Measurements from ENCODE around the gene COL9A3. TPM values are rescaled to one million over a fixed set of nuclear protein-coding genes. Genes with fewer than 3 reads are reported as not detected.

The COL9A3 gene
- polyA plus RNA-seq, 1 donor from 2014 or later: 3.1 TPM

DNA sequence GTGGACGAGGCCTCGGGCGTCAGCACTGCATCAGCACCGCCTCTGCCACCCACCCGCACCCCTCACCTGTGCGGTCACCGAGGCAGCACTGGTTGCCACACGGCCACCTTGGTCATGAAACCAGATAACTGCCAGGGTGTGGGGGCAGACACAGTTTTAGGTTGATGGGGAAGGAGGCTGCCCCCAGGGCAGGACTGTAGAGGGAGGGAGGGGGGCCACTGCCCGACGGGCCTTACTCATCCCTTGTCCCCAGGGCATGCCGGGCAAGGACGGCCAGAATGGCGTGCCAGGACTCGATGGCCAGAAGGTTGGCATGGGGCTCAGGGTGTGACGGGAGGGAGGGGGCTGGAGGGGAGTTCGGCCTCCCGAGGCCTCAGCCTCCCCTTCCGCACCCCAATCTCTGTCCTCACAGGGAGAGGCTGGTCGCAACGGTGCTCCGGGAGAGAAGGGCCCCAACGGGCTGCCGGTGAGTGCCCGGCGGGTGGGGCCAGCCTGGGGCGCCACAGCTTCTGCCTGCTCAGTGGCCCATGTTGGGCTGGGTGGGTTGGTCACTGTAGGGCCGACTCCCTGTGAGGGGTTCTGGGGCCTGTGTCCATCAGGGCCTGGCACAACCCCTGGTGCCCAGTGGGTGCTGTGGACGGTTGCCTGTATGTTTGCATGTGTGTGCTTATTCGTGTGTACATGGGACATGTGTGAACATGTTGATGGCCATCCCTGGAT is 11.8 kb downstream of the COL9A3 start:
- Histone ChIP-seq H3K9me2 (ENCODE audit: insufficient read depth, low read length) (no peaks in the 10 kb centered on the region), H2AFZ (ENCODE audit: low read depth, low read length) (no peak overlapping the region), H3K27me3 (ENCODE audit: insufficient read depth, low read depth, low read length) (no peaks in the 10 kb centered on the region), H4K20me1 (ENCODE audit: insufficient read depth) (no peaks in the 10 kb centered on the region), H3K4me2 (ENCODE audit: low read length) (no peak overlapping the region), H3K9me3 (ENCODE audit: low read length) (no peaks in the 10 kb centered on the region), H3K4me3 (ENCODE audit: low read length) (no peak overlapping the region), H3K79me2 (replicated peaks; ENCODE audit: insufficient read depth, low read length) (no peaks in the 10 kb centered on the region), H3K9ac (ENCODE audit: low read length) (no peak overlapping the region), H3K36me3 (ENCODE audit: insufficient read depth, low read length) (no peaks in the 10 kb centered on the region), H3F3A (ENCODE audit: insufficient read depth, low read length, poor library complexity, severe bottlenecking) (no peaks in the 10 kb centered on the region), H3K27ac (ENCODE audit: low read length) (no peak overlapping the region)
- TF ChIP-seq RAD21 (conservative IDR thresholded peaks at IDR 0.05) (no peak), EZH2 (IDR thresholded peaks at IDR 0.05; ENCODE audit: borderline replicate concordance, insufficient read depth, low read length, poor library complexity, severe bottlenecking) (no peak), EP300 (conservative IDR thresholded peaks at IDR 0.05; ENCODE audit: poor library complexity, severe bottlenecking) (no peak), SMC3 (conservative IDR thresholded peaks at IDR 0.05; ENCODE audit: poor library complexity) (no peak), MXI1 (conservative IDR thresholded peaks at IDR 0.05; ENCODE audit: poor library complexity, severe bottlenecking) (no peak), POLR2AphosphoS5 (IDR thresholded peaks at IDR 0.05) (no peak), CTCF (IDR thresholded peaks at IDR 0.05; ENCODE audit: poor library complexity, severe bottlenecking) (no peak), TAF1 (IDR thresholded peaks at IDR 0.05; ENCODE audit: low read depth) (no peak)
- TF ChIP-seq, protein P1, sequence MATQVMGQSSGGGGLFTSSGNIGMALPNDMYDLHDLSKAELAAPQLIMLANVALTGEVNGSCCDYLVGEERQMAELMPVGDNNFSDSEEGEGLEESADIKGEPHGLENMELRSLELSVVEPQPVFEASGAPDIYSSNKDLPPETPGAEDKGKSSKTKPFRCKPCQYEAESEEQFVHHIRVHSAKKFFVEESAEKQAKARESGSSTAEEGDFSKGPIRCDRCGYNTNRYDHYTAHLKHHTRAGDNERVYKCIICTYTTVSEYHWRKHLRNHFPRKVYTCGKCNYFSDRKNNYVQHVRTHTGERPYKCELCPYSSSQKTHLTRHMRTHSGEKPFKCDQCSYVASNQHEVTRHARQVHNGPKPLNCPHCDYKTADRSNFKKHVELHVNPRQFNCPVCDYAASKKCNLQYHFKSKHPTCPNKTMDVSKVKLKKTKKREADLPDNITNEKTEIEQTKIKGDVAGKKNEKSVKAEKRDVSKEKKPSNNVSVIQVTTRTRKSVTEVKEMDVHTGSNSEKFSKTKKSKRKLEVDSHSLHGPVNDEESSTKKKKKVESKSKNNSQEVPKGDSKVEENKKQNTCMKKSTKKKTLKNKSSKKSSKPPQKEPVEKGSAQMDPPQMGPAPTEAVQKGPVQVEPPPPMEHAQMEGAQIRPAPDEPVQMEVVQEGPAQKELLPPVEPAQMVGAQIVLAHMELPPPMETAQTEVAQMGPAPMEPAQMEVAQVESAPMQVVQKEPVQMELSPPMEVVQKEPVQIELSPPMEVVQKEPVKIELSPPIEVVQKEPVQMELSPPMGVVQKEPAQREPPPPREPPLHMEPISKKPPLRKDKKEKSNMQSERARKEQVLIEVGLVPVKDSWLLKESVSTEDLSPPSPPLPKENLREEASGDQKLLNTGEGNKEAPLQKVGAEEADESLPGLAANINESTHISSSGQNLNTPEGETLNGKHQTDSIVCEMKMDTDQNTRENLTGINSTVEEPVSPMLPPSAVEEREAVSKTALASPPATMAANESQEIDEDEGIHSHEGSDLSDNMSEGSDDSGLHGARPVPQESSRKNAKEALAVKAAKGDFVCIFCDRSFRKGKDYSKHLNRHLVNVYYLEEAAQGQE (IDR thresholded peaks at IDR 0.05; ENCODE audit: borderline replicate concordance): no peak

- H3K36me3 ChIP-seq (ENCODE audit: insufficient read depth, low read length): no peaks in the 10 kb centered on the region
- H3K9me3 ChIP-seq (ENCODE audit: low read length): no peaks in the 10 kb centered on the region
- H3F3A ChIP-seq (ENCODE audit: insufficient read depth, low read length, poor library complexity, severe bottlenecking): no peaks in the 10 kb centered on the region
- TF ChIP-seq RAD21 (conservative IDR thresholded peaks at IDR 0.05) (no peak), TAF1 (IDR thresholded peaks at IDR 0.05; ENCODE audit: low read depth) (no peak), POLR2AphosphoS5 (IDR thresholded peaks at IDR 0.05) (no peak), CTCF (IDR thresholded peaks at IDR 0.05; ENCODE audit: poor library complexity, severe bottlenecking) (no peak), EZH2 (IDR thresholded peaks at IDR 0.05; ENCODE audit: borderline replicate concordance, insufficient read depth, low read length, poor library complexity, severe bottlenecking) (no peak), SMC3 (conservative IDR thresholded peaks at IDR 0.05; ENCODE audit: poor library complexity) (no peak), MXI1 (conservative IDR thresholded peaks at IDR 0.05; ENCODE audit: poor library complexity, severe bottlenecking) (no peak), EP300 (conservative IDR thresholded peaks at IDR 0.05; ENCODE audit: poor library complexity, severe bottlenecking) (no peak)
- TF ChIP-seq, protein P1 (IDR thresholded peaks at IDR 0.05; ENCODE audit: borderline replicate concordance): no peak
- no peak overlapping the region for H3K4me3 ChIP-seq (ENCODE audit: low read length)
- H3K79me2 ChIP-seq (replicated peaks; ENCODE audit: insufficient read depth, low read length): no peaks in the 10 kb centered on the region
- no peak overlapping the region for H3K4me2 ChIP-seq (ENCODE audit: low read length)
- no peaks in the 10 kb centered on the region for H3K27me3 ChIP-seq (ENCODE audit: insufficient read depth, low read depth, low read length)
- H3K27ac ChIP-seq (ENCODE audit: low read length): no peak overlapping the region
- no peaks in the 10 kb centered on the region for H3K9me2 ChIP-seq (ENCODE audit: insufficient read depth, low read length)
- H4K20me1 ChIP-seq (ENCODE audit: insufficient read depth): no peaks in the 10 kb centered on the region
- no peak overlapping the region for H2AFZ ChIP-seq (ENCODE audit: low read depth, low read length)
- H3K9ac ChIP-seq (ENCODE audit: low read length): no peak overlapping the region
Observed at GRCh38 chr20:62829231-62830230, 12.7 kb downstream of the COL9A3 start.

Measured in neural cell (in vitro differentiated cells).